AG04449 (cell line): ENCODE measurements around the gene CD27.

Experiments
- CTCF ChIA-PET: fragments of 350-600 bp; formaldehyde crosslinking; extraction: SDS; loops from one replicate; lab custom pipeline; 2021; ENCODE audit warnings: antibody characterized with exemption; lab: Yijun Ruan, JAX
- POLR2A ChIA-PET: fragments of 400-600, 350-600 bp; formaldehyde crosslinking; extraction: SDS; loops from one replicate; lab custom pipeline; 2020; ENCODE audit warnings: antibody characterized with exemption, inconsistent platforms; lab: Yijun Ruan, JAX
- DNase-seq: peaks from one replicate; pipeline ENCODE4 v3.0.0-alpha.2; 2010; ENCODE audit warnings: low read depth, low spot score
- H3K4me3 ChIP-seq: 2 replicates; pipeline ENCODE4 v1.5.1; 2011; ENCODE audit warnings: low read depth, mild to moderate bottlenecking, control low read depth, low read length
- CTCF ChIP-seq: IDR thresholded peaks from one replicate; pipeline ENCODE4 v1.5.1; 2011; ENCODE audit warnings: mild to moderate bottlenecking, moderate library complexity, low read length, control low read depth, inconsistent platforms; ENCODE audit not compliant: insufficient read depth; ENCODE audit errors: missing control alignments

Gene CD27

GRCh38 chr12:6459004-6459337 is 14.2 kb downstream of the CD27 start:
- POLR2A ChIA-PET = interaction anchor here (7.5 kb wide), 1 partner anchor 11 kb away, joined by 43 read pairs; the partner anchor contains the start of gene VAMP1
- no peak overlapping the region for H3K4me3 ChIP-seq
- TF ChIP-seq CTCF = no peak
- CTCF ChIA-PET = interaction anchor here (0.9 to 10.3 kb wide), 3 partner anchors 12 to 136 kb away, joined by 3 to 199 read pairs (median 9); partner anchors contain the start of gene VAMP1
- DNase-seq = no peak

GRCh38 chr12:6460751-6461371 is 16.1 kb downstream of the CD27 start:
- no peak for TF ChIP-seq CTCF
- CTCF ChIA-PET = interaction anchor here (0.9 to 10.3 kb wide), 5 partner anchors 9 to 177 kb away, joined by 4 to 199 read pairs (median 4); partner anchors contain the start of genes TAPBPL and VAMP1
- no peak for DNase-seq
- H3K4me3 ChIP-seq = no peak overlapping the region
- POLR2A ChIA-PET = interaction anchor here (0.9 to 7.5 kb wide), 2 partner anchors 10 to 73 kb away, joined by 4 to 43 read pairs; partner anchors contain the start of genes GAPDH and VAMP1

- no peak for TF ChIP-seq CTCF
- H3K4me3 ChIP-seq = no peak overlapping the region
- no peak for DNase-seq
- ChIA-PET CTCF (interaction anchor here (0.9 to 10.3 kb wide), 6 partner anchors 9 to 177 kb away, joined by 3 to 199 read pairs (median 4); partner anchors contain the start of genes TAPBPL and VAMP1), POLR2A (interaction anchor here (0.9 to 7.5 kb wide), 2 partner anchors 9 to 73 kb away, joined by 4 to 43 read pairs; partner anchors contain the start of genes GAPDH and VAMP1)
Observed at GRCh38 chr12:6461401-6462233, 16.9 kb downstream of the CD27 start.

- POLR2A ChIA-PET = interaction anchor here (7.5 kb wide), 1 partner anchor 8 kb away, joined by 43 read pairs; the partner anchor contains the start of gene VAMP1
- no peak overlapping the region for H3K4me3 ChIP-seq
- TF ChIP-seq CTCF = no peak
- CTCF ChIA-PET = interaction anchor here (1.1 to 10.3 kb wide), 3 partner anchors 10 to 37 kb away, joined by 3 to 199 read pairs (median 13); partner anchors contain the start of gene TAPBPL
- no peak for DNase-seq
Observed at GRCh38 chr12:6462234-6462995, 17.7 kb downstream of the CD27 start.

GRCh38 chr12:6463216-6463615 is 18.5 kb downstream of the CD27 start:
- no peak for TF ChIP-seq CTCF
- no peak for DNase-seq
- H3K4me3 ChIP-seq = no peak overlapping the region
- ChIA-PET CTCF (interaction anchor here (0.9 to 10.3 kb wide), 8 partner anchors 12 to 140 kb away, joined by 3 to 199 read pairs (median 4); no protein-coding TSS in a partner anchor), POLR2A (interaction anchor here (0.7 to 7.5 kb wide), 2 partner anchors 7 to 71 kb away, joined by 6 to 43 read pairs; partner anchors contain the start of genes GAPDH and VAMP1)
